Stimulated activated CD4-positive, alpha-beta T cell treated with anti-CD3 and anti-CD28 coated beads, Interleukin-2, amount 100 ng/mL, for 4 hours (primary cell): ENCODE data around the gene DNAJC12.
"Not testable (repeated sequence)": the region's sequence is repeated elsewhere in the genome, so short reads cannot be mapped to it uniquely, and the experiment has no call there.

Source experiments
- DNase-seq: peaks from one replicate; pipeline ENCODE4 v3.0.0-alpha.2; 2020; ENCODE audit warnings: low read depth

DNAJC12 gene

GRCh38 chr10:67837541-67838314, at the start of gene DNAJC12:
DNAJC12 (minus strand) TSS chr10:67838188; CDS start chr10:67838011, 177 bp downstream.
- DNase-seq: no peak

- peak; percentile 61 for DNase-seq
Observed at GRCh38 chr10:67884842-67885670, 47.1 kb upstream of the DNAJC12 start.

DNA sequence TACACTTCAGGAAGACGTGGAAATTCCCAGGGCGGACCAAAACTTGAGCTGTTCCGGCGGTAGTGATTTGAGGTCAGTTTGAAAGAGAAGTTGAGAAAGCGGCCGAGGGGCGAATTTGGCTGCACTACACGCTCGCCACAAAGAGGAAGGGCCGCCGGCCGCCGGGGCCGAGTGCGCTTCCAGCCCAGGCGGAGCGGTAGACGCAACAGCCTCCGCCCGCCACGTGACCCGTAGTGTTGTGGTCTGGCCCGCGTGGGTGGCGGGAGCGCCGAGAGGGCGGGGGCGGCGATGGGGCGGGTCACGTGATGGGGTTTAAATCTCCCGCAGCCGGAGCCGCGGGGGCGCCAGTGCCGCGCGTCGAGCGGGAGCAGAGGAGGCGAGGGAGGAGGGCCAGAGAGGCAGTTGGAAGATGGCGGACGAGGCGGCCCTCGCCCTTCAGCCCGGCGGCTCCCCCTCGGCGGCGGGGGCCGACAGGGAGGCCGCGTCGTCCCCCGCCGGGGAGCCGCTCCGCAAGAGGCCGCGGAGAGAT, 46.4 kb upstream of the DNAJC12 start, which contains the start of gene SIRT1:
Gene SIRT1 (plus strand): TSS at position 344 of the 529 bp plus-strand sequence. CDS start 66 bp downstream, at position 410.
- DNase-seq: peak; percentile 94

DNA sequence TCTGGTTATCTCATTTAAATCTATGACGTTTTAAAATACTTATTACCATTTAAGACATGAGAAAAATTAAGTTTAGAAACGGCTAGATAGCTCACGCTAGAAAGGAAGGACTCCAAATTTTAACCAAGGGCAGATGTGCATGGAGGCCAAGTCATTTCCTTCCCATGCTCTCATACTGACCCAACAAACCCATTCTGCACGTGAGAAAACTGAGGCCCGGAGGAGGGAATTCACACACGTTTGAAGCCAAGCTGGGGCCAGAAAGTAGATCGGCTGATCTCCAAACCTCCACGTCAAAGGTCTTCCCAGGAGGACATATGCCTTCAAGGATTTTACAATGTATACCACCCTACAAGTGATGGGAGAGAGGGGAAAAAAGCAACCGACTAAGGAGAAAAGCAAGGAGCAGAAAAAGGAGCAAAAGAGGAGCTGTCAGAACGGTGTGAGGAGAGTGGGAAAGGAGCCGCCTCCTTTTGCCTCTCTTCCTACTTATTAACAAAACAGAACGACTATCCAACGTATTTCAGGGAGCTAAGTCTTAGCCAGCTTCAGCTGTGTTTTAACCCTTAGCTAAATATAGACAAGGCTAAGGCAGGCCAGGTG, 45.8 kb upstream of the DNAJC12 start:
- DNase-seq: no peak

DNA sequence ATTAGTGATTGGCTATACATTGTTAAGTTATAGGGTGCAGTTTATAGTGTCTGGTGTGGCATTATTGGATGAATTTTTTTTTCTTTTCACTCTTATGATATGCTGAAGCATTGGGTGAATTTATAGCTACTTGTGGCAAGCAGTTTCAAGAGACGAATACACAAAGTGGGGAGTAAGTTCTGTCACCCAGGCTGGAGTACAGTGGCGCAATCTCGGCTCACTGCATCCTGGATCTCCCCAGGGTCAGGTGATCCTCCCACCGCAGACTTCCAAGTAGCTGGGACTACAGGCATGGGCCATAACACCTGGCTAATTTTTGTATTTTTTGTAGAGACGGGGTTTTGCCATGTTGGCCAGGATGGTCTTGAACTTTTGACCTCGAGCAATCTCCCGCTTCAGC, 40.1 kb upstream of the DNAJC12 start:
- no peak for DNase-seq

- not testable (repeated sequence) for DNase-seq
Observed at GRCh38 chr10:67877421-67877820, 39.4 kb upstream of the DNAJC12 start.

- no peak for DNase-seq
Observed at GRCh38 chr10:67875340-67876238, 37.6 kb upstream of the DNAJC12 start.

DNA sequence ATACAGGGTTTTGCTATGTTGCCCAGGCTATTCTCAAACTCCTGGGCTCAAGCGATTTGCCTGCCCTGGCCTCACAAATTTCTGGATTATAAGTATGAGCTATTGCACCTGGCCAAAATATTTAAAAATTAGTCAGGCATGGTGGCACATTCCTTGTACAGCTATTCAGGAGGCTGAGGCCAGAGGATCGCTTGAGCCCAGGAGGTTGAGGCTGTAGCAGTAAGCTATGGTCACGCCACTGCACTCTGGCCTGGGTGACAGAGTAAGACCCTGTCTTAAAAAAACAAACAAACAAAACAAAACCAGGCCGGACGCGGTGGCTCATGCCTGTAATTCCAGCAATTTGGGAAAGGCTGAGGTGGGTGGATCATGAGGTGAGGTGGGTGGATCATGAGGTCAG, 32.0 kb upstream of the DNAJC12 start:
- DNase-seq: no peak

- DNase-seq: no peak
Observed at GRCh38 chr10:67868132-67868531, 30.1 kb upstream of the DNAJC12 start.

DNA sequence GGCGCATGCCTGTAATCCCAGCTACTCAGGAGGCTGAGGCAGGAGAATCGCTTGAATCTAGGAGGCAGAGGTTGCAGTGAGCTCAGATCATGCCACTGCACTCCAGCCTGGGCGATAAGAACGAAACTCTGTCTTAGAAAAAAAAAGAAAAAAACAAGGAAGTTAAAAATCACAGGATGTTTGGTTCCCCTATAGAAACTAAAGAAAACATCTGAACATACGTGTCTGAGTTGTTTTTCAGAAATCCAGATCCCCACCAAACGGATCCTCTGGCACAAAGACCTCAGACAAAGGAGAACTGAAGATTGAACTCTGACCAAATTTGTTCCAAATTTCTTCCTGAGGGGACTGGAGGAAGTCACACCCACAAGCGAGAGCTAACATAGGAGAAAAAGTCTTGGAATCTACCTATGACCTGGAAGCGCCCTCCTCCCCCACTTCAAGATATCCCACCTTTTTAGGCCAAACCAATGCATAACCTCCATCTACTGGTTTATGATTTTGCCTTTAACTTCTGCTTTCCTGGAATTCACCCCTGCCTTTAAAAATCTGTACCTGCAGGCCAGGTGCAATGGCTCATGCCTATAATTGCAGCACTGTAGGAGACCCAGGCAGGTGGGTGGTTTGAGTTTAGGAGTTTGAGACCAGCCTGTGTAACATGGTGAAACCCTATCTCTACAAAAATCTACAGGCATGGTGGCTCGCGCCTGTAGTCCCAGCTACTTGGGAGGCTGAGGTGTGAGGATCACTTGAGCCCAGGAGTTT, 26.8 kb upstream of the DNAJC12 start:
- no peak for DNase-seq

GRCh38 chr10:67863094-67863493, 25.1 kb upstream of the DNAJC12 start:
- DNase-seq: no peak

DNA sequence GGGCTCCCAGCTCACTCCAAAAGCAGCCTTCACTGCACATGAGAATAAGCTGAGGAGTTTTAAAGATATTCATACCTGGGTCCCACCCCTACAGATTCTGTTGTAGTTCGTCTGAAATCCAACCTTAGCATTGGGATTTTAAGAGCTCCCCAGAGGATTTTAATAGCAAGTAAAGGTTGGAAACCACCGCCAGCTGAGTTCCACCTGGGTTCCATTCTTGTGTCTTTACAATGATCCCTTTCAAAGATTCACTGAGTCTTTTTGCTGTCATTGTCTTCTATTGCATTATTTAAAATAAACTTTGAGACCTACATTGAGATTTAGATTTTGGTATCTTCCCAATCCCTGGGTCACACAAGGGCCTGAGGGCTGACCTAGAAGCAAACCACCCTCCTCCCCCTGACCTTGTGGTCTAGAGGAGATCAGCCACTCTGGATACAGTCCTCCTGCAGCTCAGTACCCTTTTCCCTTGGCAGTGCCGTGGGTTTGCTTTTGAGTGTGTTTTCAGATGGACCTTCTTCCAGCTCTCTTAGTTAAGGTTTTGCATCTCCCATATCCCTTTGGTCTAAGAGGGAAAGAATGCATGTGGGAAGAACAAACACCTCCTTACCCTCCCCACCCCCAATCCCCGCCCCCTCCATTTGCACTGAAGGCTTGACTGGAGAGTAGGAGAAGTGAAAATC, 23.9 kb upstream of the DNAJC12 start:
- DNase-seq: no peak

GRCh38 chr10:67858971-67859370, 21.0 kb upstream of the DNAJC12 start:
- DNase-seq: no peak

DNA sequence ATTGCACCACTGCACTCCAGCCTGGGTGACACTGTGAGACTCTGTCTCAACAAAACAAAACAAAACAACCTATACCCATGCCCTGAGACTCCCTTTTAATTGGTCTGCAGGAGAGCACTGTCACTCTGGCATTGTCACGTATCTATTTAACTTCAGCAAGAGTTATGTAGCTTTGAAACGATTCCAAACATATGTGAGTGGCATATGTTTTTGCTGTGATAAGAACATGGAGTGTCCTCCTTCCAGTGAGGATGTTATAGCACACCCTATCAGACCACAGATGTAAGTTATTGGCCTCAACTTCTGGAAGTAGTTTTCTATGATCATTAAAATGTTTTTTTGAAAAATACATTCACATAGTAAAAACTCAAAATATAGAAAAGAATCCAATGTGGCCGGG, 15.5 kb upstream of the DNAJC12 start:
- DNase-seq: no peak

- DNase-seq: no peak
Observed at GRCh38 chr10:67852761-67853160, 14.8 kb upstream of the DNAJC12 start.

- DNase-seq: no peak
Observed at GRCh38 chr10:67851186-67851585, 13.2 kb upstream of the DNAJC12 start.

DNA sequence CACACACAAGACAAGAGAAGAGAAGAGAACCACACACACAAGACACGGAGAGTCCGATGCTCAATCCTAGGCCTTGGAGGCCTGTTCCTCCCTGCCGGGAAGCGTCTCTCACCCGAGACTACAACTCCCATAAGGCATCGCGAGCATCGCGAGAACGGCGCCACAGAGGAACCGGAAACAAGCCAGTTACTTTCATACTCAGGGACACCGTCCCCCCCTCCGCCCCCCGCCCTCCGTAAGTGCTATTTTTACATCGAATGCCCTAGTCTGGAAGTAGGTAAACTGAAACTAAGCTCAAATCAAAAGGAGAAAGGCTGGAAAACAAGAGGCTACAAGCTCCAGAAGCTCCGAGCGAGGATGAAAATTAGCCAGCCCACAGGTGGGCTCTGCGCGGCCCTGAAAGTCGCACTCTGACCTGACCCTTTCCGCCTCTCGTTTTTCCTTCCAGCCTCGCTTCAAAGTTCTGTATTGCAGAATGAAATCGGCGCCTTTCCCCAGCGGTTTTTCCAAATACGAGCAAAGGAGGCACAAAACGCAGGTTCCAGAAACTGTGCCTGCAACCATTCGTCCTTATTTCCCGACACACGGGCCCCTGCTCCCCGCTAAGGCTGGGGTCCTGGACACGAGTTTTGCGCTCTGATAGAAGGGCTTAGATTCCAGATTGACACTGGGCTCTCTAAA, 11.5 kb upstream of the DNAJC12 start:
- peak; percentile 89 for DNase-seq

DNA sequence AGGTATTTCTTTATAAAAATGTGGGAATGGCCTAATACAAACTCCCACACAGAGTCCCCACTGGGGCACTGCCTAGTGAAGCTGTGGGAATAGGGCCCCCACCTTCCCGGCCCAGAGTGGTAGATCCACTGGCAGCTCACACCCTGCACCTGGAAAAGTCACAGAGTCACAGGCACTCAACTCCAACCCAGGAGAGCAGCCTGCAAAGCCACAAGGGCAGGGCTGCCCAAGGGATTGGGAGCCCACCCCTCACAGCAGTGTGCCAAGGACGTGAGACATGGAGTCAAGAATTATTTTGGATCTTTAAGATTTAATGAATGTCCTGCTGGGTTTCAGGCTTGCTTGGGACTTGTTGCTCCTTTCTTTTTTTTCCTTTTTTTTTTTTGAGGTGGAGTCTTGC, 5.3 kb upstream of the DNAJC12 start:
- no peak for DNase-seq

DNA sequence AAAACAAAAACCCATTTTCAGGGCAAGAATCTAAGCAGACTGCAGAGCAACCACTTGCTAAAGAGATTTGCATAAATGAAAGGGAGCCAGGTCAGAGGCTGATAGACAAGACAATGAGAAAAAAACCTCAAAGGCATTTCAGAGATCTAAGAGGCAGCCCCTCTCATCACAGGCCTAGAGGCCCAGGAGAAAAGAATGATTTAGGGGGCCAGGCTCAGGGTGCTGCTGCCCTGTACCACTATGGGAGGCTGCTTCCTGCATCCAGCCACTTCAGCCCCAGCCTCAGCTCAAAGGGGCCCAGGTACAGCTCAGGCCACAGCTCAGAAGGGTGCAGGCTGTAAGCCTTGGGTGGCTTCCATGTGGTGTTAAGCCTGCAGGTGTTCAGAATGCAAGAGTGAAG, 3.7 kb upstream of the DNAJC12 start:
- no peak for DNase-seq
